DOHH2 (cell line): ENCODE results near the gene TMEM176B.
"Not testable (repeated sequence)": the region's sequence is repeated elsewhere in the genome, so short reads cannot be mapped to it uniquely, and the experiment has no call there.

Experiments
- H3F3A ChIP-seq: fragments of 200-600 bp; sonication (generic), shearing (Covaris generic); 2 replicates; pipeline ENCODE4 v1.6.0; 2016; ENCODE audit warnings: antibody characterized with exemption, mild to moderate bottlenecking; ENCODE audit not compliant: control insufficient read depth, insufficient read depth
- H3K27ac ChIP-seq: fragments of 200-600 bp; sonication (generic); 2 replicates; pipeline ENCODE4 v1.5.1; 2014; ENCODE audit warnings: low read depth, mild to moderate bottlenecking, low read length, moderate library complexity
- H3K27me3 ChIP-seq: fragments of 200-600 bp; sonication (generic); 2 replicates; pipeline ENCODE4 v1.6.1; 2014; ENCODE audit warnings: mild to moderate bottlenecking, low read length, mixed read lengths; ENCODE audit not compliant: control insufficient read depth
- H3K36me3 ChIP-seq: fragments of 200-600 bp; sonication (generic); 2 replicates; pipeline ENCODE4 v1.6.1; 2014; ENCODE audit warnings: mild to moderate bottlenecking, low read length, moderate library complexity, mixed read lengths; ENCODE audit not compliant: control insufficient read depth
- H3K4me1 ChIP-seq: fragments of 200-600 bp; sonication (generic); 2 replicates; pipeline ENCODE4 v1.6.1; 2014; ENCODE audit warnings: mild to moderate bottlenecking, low read length, mixed read lengths; ENCODE audit not compliant: control insufficient read depth
- H3K4me2 ChIP-seq: fragments of 200-600 bp; sonication (generic); 2 replicates; pipeline ENCODE4 v1.6.0; 2014; ENCODE audit warnings: mild to moderate bottlenecking, low read length, moderate library complexity
- H3K4me3 ChIP-seq: fragments of 200-600 bp; sonication (generic); 2 replicates; pipeline ENCODE4 v1.5.1; 2014; ENCODE audit warnings: mild to moderate bottlenecking, low read length, mixed read lengths
- H3K79me2 ChIP-seq: fragments of 200-600 bp; sonication (generic); 2 replicates; pipeline ENCODE4 v1.6.1; 2014; ENCODE audit warnings: mild to moderate bottlenecking, low read length, mixed read lengths; ENCODE audit not compliant: control insufficient read depth
- H3K9me2 ChIP-seq: fragments of 200-600 bp; sonication (generic); replicated peaks from 2 replicates; pipeline ENCODE4 v1.6.1; 2014; ENCODE audit warnings: mild to moderate bottlenecking, low read length, mixed read lengths; ENCODE audit not compliant: control insufficient read depth
- H3K9me3 ChIP-seq: fragments of 200-600 bp; sonication (generic); 2 replicates; pipeline ENCODE4 v1.6.1; 2014; ENCODE audit warnings: antibody characterized with exemption, low read length, mixed read lengths; ENCODE audit not compliant: control insufficient read depth, insufficient read depth
- H4K20me1 ChIP-seq: fragments of 200-600 bp; sonication (generic); 2 replicates; pipeline ENCODE4 v1.6.0; 2014; ENCODE audit warnings: low read depth, mild to moderate bottlenecking, antibody characterized with exemption, low read length, moderate library complexity; ENCODE audit not compliant: control insufficient read depth, insufficient read depth
- EZH2phosphoT487 ChIP-seq: fragments of 200-600 bp; sonication (generic); IDR thresholded peaks from 2 replicates; pipeline ENCODE4 v1.6.1; 2017; ENCODE audit warnings: borderline replicate concordance, mild to moderate bottlenecking, antibody characterized with exemption, low read length, moderate library complexity, mixed read lengths
- TF ChIP-seq, protein P1 (sequence below): fragments of 200-600 bp; sonication (generic); IDR thresholded peaks from one replicate; pipeline ENCODE4 v1.5.1; 2014; ENCODE audit warnings: antibody characterized with exemption, mild to moderate bottlenecking, low read depth, low read length; ENCODE audit not compliant: poor library complexity, severe bottlenecking

Gene TMEM176B

DNA sequence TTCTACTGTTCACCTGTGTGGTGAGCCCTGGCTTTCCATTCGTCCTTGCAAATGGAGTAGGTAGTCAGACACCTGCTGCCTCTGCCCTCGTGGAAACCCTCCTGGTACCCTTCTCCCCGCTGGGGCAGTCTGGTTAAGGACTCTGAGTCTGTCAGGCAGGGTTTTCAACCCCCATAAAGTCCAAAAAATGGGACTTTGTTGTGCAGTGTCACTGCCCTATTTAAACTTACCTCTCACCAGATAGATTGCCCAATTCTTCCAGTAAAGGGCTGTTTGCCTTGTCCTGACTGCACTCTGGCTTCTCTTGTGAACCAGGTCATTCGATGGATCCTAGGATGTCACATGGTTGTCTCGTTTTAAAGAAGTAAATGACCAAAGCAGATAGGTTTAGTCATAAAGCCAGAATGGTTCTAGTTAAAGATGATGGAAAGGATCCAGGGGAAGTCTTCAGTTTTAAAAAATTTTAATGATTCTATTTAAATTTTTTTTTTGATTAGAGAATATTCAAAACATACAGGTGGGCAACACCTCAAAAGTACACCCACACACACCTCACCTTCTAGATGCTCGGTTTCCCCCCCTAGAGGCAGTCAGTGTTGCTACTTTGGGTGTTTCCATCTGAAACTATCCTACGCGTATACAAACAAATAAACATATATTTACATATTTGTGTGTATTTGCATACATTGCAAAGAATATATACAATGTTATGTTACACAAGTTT, 22.0 kb downstream of the TMEM176B start:
- H3K27ac ChIP-seq, result no peak overlapping the region
- H3K36me3 ChIP-seq, result no peaks in the 10 kb centered on the region
- no peak for TF ChIP-seq EZH2phosphoT487
- TF ChIP-seq, protein P1, sequence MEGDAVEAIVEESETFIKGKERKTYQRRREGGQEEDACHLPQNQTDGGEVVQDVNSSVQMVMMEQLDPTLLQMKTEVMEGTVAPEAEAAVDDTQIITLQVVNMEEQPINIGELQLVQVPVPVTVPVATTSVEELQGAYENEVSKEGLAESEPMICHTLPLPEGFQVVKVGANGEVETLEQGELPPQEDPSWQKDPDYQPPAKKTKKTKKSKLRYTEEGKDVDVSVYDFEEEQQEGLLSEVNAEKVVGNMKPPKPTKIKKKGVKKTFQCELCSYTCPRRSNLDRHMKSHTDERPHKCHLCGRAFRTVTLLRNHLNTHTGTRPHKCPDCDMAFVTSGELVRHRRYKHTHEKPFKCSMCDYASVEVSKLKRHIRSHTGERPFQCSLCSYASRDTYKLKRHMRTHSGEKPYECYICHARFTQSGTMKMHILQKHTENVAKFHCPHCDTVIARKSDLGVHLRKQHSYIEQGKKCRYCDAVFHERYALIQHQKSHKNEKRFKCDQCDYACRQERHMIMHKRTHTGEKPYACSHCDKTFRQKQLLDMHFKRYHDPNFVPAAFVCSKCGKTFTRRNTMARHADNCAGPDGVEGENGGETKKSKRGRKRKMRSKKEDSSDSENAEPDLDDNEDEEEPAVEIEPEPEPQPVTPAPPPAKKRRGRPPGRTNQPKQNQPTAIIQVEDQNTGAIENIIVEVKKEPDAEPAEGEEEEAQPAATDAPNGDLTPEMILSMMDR, result no peak
- H4K20me1 ChIP-seq, result no peaks in the 10 kb centered on the region
- H3K9me2 ChIP-seq, result no peaks in the 10 kb centered on the region
- H3K79me2 ChIP-seq, result no peaks in the 10 kb centered on the region
- no peaks in the 10 kb centered on the region for H3K4me1 ChIP-seq
- no peak overlapping the region for H3K4me3 ChIP-seq
- no peak overlapping the region for H3K4me2 ChIP-seq
- no peaks in the 10 kb centered on the region for H3K9me3 ChIP-seq
- peaks cover 22% of the 10 kb centered on the region for H3K27me3 ChIP-seq
- no peaks in the 10 kb centered on the region for H3F3A ChIP-seq

DNA sequence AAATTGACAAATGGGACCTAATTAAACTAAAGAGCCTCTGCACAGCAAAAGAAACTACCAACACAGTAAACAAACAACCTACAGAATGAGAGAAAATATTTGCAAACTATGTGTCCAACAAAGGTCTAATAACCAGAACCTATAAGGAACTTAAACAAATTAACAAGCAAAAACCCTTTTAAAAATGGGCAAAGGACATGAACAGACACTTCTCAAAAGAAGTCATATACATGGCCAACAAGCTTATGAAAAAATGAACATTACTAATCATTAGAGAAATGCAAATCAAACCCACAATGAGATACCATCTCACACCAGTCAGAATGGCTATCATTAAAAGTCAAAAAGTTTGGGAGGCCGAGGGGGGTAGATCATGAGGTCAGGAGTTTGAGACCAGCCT, 26.0 kb downstream of the TMEM176B start:
- not testable (repeated sequence) for H3K4me2 ChIP-seq, H3K4me1 ChIP-seq

DNA sequence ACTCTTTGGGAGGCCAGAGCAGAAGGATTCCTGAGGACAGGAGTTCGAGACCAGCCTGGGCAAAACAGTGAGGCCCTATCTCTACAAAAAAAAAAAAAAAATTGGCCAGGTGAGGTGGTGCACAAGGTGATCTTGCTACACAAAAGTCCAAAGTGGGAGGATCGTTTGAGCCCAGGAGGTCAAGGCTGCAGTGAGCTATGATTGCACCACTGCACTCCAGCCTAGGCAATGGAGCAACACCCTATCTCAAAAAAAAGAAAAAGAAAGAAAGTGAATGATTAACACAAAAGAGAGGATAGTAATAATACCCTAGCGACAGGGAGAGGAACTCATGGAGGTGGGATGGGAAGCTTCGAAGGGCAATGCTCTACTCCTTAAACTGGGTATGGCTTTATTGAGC, 30.4 kb downstream of the TMEM176B start:
- Histone ChIP-seq H3F3A (no peaks in the 10 kb centered on the region), H3K27me3 (no peaks in the 10 kb centered on the region), H3K4me2 (no peak overlapping the region), H3K4me3 (no peak overlapping the region), H3K79me2 (no peaks in the 10 kb centered on the region), H3K9me2 (no peaks in the 10 kb centered on the region), H3K36me3 (no peaks in the 10 kb centered on the region), H3K4me1 (no peaks in the 10 kb centered on the region), H4K20me1 (no peaks in the 10 kb centered on the region), H3K27ac (no peak overlapping the region), H3K9me3 (no peaks in the 10 kb centered on the region)
- TF ChIP-seq, protein P1, result no peak
- TF ChIP-seq EZH2phosphoT487, result no peak

More for the DNA sequence above, 26.0 kb downstream of the TMEM176B start:
- H3K9me3 ChIP-seq, H4K20me1 ChIP-seq, H3K27me3 ChIP-seq, H3K27ac ChIP-seq, H3K9me2 ChIP-seq, H3K79me2 ChIP-seq, H3K36me3 ChIP-seq, H3F3A ChIP-seq, H3K4me3 ChIP-seq: not testable (repeated sequence)

DNA sequence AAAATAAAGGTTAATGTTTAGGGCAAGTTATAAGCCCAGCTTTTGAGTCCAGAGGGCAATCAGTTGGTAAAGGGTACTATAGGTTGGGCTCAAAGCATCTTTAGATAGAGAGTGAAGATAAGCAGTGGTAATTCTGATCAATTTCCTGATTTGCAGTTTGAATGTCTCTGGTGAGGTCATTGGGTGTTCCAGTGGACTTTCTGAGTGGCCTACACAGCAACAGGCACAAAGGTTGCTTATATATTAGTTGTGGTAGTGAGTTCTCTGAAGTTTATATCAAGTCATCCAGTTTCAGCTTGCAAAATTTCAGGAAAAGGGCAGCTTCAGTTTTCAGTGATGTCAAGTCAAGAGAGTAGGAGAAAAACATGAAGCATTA, 33.8 kb downstream of the TMEM176B start:
- Histone ChIP-seq H3K4me3 (no peak overlapping the region), H3K27ac (no peak overlapping the region), H4K20me1 (no peaks in the 10 kb centered on the region), H3K4me1 (no peaks in the 10 kb centered on the region), H3K36me3 (no peaks in the 10 kb centered on the region), H3K79me2 (no peaks in the 10 kb centered on the region), H3K9me3 (no peaks in the 10 kb centered on the region), H3F3A (no peaks in the 10 kb centered on the region), H3K9me2 (no peaks in the 10 kb centered on the region), H3K4me2 (no peak overlapping the region), H3K27me3 (no peaks in the 10 kb centered on the region)
- TF ChIP-seq, protein P1, result no peak
- no peak for TF ChIP-seq EZH2phosphoT487
